ENCODE results near the gene FASLG. TPM values are rescaled to one million over a fixed set of nuclear protein-coding genes. Genes with fewer than 3 reads are reported as not detected.
"Not testable (repeated sequence)": the region's sequence is repeated elsewhere in the genome, so short reads cannot be mapped to it uniquely, and the experiment has no call there.

Gene FASLG
- total RNA-seq, 2 experiments from 2014 or later, result 59.9 to 61.8 TPM

DNA sequence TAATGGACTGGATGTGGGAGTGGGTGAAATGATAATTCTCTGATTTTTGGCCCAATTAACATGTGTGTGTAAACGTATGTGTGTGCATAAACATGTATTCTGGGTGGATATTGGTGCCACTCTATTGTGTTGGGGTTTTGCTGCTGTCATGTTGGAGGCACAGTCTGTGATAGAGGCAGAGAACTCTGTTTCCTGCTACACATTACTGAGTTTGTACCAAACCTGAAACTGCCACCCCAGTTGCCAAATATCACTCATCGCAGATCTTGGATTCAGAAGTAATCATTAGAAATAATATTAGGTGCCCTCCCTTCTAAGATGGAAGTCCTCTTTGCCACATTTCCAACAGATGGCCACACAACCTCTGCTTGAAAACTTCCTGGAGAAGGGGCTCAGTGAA is 13.8 kb downstream of the FASLG start:
- ChIA-PET CTCF (no interaction called here), POLR2A (no interaction called here)

DNA sequence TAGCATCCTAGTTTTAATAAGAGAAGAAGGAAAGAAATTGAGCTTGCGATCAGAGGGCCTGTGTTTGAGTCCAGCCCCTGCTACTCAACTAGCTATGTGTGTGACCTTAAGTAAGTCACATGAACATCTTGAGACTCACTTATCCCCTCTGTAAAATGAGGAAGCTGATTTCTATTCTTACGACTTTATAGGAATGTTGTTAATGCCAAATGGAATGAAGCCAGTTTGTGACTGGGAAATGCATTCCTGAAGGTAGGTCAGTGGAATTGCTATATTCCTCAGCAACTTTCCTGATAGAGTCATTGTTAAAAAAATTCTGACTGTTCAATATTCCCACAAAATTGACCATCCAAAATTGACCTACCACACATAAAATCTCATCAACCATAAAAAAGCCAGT is 14.9 kb downstream of the FASLG start:
- CTCF ChIA-PET, result interaction anchor here (1.8 kb wide), 1 partner anchor 35 kb away, joined by 3 read pairs; no protein-coding TSS in a partner anchor

DNA sequence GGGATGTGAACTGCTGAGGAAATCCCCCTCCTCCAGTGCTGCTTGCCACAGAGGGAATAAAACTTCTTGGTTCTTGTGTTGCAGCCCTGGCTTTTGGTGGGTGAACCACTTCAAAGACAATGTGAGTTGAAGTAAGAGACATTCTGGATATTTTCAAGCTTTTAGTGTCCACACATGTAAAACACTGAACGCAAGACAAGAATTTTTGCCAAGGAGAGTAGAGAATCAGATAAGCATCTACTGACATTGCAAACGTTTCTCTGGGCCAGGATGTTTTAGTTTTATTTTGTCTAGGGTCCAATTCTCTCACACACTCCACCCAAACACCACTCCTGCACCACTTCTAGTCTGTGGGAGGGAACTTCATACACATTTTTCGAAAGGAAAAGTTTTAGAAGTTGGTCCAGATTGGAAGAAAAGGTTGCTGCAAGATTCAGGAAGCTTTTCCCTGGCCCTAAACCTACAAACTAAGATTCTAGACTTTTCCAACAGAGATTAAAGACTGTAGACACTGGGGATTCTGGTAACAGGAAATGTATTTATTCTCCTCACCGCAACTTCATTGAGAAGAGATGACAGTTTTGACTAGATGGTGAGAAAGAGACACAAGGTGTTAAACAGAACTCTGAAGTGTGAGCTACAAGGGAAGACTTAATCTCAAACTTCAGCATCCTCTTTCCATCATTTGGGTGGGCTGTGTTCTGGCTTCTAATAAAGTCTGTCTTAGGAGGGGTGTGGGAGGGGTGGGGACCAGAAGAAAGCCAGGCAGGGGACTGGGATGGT is 16.1 kb downstream of the FASLG start:
- CTCF ChIA-PET, result interaction anchor here (0.6 to 1.8 kb wide), 4 partner anchors 34 to 1479 kb away, joined by 3 to 4 read pairs (median 3); no protein-coding TSS in a partner anchor

More for the DNA sequence above, 14.9 kb downstream of the FASLG start:
- POLR2A ChIA-PET, result interaction anchor here (0.6 kb wide), 1 partner anchor 51 kb away, joined by 3 read pairs; no protein-coding TSS in a partner anchor

DNA sequence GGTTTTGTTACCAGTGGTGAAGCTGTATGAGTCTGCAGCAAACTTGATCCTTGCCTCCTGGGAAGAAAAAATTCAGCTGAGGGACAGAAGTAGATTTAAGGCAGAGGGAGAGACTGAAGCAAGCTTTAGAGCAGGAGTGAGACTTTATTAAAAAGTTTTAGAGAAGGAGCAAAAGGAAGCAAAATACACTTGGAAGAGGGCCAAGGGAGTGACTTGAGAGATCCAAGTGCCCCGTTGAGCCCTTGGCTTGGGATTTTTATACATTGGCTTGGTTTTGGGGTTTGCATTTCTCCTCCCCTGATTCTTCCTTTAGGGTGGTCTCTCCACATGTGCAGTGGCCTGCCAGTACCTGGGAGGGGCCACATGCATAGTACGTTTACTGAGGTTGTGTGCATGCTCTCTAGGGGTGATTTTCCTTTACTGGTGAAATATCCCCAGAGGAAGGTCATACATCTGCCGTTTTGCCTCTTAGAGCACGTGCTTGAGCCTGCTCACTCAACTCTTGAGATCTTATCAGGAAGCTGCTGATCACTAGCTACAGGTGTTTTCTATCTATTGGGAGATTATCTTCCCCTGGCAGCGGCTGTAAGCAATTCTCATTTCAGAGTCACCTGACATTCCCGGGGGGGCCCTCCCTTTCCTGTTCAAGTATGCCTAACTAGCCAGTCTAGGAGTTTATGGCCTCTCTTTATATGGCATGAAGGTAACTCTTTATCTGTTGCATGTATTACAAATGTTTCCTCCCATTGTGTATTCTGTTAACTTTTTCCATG is 20.3 kb downstream of the FASLG start:
- POLR2A ChIA-PET, result no interaction called here
- CTCF ChIA-PET, result no interaction called here

More for the DNA sequence above, 16.1 kb downstream of the FASLG start:
- POLR2A ChIA-PET, result interaction anchor here (0.6 to 1.3 kb wide), 3 partner anchors 9 to 1195 kb away, joined by 3 read pairs; no protein-coding TSS in a partner anchor

DNA sequence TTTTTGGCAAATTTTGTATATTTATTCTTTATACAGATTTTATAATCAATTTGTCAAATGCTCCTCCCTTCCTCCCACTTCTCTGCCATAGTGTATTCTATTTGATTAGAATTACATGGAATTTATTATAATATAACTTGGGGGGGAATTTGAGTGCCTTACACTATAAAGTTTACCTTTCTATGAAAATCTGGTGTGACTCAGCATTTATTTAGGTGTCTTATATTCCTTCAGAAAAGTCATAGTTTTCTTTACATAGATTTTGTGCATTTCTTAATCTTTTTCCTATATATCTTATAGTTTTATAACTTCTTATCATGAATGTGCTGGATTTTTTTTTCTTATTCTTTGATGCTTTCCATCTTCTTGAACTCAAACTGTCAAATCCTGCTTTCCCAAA is 21.3 kb downstream of the FASLG start:
- POLR2A ChIA-PET, result no interaction called here
- CTCF ChIA-PET, result no interaction called here

DNA sequence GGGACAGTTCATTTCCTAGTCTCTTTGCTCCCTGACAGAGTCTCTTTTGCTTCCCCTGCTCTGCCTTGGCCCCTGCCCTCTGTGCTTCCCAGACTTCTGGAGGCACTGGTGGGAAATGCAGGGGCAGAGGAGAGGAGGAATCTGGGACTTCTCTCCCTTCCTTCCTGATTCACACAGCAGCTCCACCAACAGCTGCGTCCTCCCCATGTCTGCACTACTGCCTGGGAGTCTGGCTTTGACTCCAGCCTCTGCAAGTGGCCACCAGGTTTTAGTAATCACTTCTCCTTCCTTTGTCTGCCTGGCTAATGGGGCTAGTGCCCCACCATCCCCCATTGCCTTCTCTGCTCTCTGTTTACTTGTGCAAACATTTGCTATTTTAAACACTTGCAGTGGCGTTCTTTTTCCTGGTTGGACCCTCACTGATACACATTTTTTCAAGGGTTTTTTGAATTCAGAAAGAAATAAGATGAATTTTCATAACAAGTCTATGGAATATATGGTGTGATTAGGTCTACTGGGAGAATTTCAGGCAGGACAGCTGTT is 21.9 kb downstream of the FASLG start:
- POLR2A ChIA-PET, result no interaction called here
- CTCF ChIA-PET, result no interaction called here

DNA sequence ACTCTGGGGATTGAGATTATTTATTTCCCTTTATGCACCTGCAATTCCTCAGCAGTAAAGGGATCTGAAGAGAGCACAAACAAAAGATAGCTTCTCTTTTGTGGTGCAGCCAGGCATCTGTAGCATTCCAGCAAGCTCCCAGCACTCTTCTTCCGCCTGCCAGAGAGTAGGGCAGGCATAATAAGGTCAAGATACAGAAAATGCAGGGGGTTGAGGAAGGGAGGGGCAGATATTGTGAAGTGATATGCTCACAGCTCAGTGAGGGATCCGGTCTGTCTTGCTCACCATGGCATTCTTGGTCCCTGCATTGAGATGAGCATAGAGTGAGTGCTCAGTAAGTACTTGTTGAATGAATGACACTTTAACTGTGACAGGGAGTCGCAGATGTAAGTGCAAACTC is 23.9 kb downstream of the FASLG start:
- ChIA-PET POLR2A (interaction anchor here (1.2 kb wide), 1 partner anchor 12 kb away, joined by 7 read pairs; no protein-coding TSS in a partner anchor), CTCF (interaction anchor here (1.0 kb wide), 2 partner anchors 45 to 138 kb away, joined by 3 read pairs; no protein-coding TSS in a partner anchor)

DNA sequence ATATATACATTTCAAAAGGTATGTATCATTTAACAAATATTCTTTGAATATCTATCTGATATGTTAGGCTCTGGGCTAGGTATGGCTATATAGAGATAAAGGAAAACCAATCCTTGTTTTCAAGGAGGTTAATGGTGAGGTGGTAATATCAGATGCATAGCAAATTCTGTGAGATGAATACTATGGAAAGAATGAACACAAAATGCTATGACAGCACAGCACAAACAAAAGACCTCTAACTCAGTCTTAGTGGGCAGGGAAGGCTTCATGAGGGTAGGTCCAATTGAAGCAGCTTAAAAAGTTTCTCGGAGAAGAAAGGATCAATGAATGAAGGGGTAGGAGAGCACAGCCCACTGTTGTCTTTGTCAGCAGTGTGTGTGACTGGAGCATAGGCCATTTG is 27.2 kb downstream of the FASLG start:
- CTCF ChIA-PET, result no interaction called here
- POLR2A ChIA-PET, result no interaction called here

DNA sequence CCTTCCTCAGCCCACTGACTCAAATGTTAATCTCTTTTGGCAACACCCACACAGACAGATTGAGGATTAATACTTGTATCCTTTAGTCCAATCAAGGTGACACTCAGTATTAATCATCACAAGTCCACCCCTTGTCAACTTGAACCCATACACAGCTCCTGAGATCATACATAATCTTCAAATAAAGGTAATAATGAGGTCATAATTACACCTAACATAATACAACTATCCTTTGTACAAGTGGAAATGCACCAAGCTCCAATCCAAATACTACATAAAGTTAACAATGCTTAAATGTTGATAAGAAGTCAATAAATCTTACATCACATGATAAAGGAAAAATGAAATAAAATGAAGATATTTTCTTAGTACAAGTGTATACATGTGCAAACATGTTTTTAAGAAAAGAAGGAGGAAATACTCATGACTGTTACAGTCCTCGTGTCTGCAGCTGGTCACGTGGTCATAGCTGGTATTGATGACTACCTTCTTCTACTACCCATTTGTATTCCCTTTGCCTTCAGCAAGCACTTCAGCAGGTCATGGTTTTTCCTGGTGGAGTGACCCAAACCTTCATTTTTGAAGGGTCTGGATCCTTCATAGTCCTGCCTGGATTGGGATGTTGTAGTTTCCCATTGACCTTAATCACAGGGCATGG is 29.7 kb downstream of the FASLG start:
- POLR2A ChIA-PET, result not testable (repeated sequence)

DNA sequence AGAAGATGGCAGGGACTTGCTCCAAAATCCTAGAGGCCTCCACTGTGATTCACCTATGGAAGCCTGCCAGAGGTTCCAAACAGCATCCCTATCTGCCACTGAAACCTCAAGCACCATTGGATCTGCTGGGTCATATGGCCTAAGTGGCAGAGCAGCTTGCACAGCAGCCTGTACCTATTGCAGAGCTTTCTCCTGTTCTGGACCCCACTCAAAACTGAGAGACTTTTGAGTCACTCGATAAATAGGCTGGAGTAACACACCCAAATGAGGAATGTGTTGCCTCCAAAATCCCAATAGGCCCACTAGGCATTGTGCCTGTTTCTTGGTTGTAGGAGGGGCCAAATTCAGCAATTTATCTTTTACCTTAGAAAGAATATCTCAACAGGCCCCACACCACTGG is 32.0 kb downstream of the FASLG start:
- POLR2A ChIA-PET, CTCF ChIA-PET: not testable (repeated sequence)

More for the DNA sequence above, 29.7 kb downstream of the FASLG start:
- CTCF ChIA-PET, result not testable (repeated sequence)

DNA sequence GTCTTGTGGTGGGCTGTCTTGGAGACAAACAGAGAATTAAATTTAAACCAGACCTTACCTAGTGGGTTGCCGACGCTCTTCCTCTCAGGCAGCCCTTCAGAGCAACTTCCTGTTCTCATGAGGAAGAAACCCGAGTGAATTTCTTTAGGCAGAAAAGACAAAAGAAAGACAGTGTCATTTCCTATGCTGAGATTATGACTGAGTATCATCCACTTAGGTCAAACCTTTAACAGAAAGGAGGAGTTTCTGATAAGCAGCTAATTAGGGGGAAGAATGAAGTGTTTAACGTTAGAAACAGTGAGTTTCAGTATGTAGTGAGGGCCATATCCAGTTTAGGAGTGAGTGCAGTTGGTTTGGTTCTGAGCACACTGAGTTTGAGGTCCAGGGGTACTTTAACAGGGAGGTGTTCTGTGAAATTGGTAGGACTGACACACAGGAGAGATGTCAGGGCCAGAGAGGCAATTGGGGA is 38.7 kb downstream of the FASLG start:
- ChIA-PET POLR2A (no interaction called here), CTCF (no interaction called here)

DNA sequence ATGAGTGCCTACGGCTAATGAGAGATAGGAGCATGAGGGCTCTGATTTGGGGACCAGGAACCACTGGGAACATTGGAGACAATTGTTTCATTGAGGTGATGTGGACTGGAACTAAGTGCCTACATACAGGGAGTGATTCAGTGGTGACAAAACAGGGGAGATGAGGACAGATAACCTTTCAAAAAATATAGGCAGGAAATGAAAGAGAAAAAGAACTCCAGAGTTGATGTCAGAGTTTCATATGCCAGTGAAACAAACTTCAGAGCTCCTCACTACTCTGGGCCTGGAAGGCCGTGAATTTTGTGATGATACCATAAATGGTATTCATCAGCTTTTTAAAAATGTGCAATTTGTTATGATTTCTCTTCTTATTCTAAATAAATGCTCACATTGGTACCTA is 39.3 kb downstream of the FASLG start:
- ChIA-PET CTCF (interaction anchor here (0.6 to 0.8 kb wide), 2 partner anchors 18 to 28 kb away, joined by 3 read pairs; no protein-coding TSS in a partner anchor), POLR2A (no interaction called here)

DNA sequence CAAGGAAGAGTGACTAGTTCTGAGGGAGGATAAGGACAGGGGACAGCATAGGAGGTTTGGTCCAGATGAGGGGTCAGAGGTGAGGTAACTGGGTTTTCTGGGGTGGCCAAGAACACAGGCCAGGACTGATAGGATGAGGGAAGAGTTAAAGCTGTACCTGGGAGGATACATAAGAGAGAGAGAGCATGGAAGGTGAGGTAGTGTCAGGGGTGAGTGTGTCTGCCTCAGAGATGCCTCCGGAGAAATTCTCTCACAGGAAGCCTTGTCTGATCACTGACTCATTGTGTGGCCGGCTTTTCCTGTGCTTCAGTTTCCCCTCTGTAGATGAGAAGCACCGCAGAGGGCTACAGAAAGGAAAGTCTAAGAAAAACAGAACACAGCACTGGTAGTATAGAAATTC is 40.2 kb downstream of the FASLG start:
- ChIA-PET CTCF (interaction anchor here (1.2 to 1.3 kb wide), 2 partner anchors 20 to 60 kb away, joined by 4 to 5 read pairs; no protein-coding TSS in a partner anchor), POLR2A (interaction anchor here (1.0 to 1.2 kb wide), 3 partner anchors 9 to 35 kb away, joined by 3 to 4 read pairs (median 3); no protein-coding TSS in a partner anchor)

DNA sequence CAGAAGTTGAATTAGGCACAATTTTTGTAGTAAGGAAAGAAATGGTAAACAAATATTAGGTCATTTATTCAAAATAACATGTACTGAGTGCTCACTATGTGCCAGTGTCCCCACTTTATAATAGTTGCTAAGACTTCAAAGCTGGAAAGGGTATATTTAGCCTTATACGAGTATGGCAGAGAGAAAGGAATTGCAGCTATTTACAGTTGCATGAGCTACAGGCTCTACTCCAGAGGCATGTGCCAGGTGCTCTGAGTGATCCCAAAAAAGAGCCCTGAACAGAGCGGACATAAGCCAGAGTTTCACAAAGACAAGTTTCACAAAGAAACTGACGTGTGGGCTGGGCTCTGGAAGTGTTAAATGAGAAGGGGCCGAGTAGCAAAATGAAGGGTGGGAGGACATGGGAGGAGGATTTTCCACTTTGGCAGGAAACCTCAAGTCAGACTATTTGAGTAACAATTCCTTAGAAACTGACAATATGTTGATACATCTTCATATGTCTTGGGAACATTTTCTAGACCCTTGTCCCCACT is 40.9 kb downstream of the FASLG start:
- POLR2A ChIA-PET, result interaction anchor here (1.0 to 1.2 kb wide), 3 partner anchors 8 to 35 kb away, joined by 3 to 4 read pairs (median 3); no protein-coding TSS in a partner anchor
- CTCF ChIA-PET, result interaction anchor here (1.2 to 1.3 kb wide), 2 partner anchors 19 to 60 kb away, joined by 4 to 5 read pairs; no protein-coding TSS in a partner anchor

DNA sequence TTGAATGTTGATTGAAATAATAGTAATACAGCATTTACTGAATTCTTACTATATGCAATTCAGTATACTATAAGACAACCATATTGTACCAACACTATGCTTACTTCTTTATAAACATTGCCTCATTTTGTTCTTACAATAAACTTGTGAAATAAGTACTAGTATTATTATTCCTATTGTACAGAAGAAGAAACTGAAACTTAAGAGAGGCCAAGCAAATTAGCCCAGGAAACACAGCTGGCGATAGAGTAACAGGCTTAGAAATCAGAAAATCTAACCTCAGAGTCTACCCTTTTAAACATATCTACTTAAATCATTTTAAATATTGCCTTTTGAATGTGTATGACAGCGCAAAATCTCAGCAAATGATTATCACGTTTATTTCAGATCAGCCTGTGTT is 41.7 kb downstream of the FASLG start:
- POLR2A ChIA-PET, result no interaction called here
- CTCF ChIA-PET, result no interaction called here

DNA sequence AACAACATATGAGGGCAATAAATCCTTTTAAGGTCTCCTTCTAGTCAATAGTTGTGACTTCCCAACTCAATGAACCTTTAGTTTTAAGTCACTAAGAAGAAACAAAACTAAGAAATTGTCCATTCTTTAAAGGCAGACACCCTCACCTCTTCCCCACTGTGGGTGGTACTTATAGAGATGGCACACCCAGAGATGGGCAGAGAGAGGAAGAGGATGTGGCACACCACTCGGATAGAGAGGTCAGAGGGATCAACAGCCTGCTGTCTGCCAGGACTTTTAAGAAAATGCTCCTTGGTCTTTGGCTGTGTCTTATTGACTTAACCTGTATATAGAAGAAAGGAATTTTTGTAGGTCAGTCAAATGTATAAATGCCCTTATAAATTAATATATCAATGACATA is 45.1 kb downstream of the FASLG start:
- CTCF ChIA-PET, result no interaction called here

DNA sequence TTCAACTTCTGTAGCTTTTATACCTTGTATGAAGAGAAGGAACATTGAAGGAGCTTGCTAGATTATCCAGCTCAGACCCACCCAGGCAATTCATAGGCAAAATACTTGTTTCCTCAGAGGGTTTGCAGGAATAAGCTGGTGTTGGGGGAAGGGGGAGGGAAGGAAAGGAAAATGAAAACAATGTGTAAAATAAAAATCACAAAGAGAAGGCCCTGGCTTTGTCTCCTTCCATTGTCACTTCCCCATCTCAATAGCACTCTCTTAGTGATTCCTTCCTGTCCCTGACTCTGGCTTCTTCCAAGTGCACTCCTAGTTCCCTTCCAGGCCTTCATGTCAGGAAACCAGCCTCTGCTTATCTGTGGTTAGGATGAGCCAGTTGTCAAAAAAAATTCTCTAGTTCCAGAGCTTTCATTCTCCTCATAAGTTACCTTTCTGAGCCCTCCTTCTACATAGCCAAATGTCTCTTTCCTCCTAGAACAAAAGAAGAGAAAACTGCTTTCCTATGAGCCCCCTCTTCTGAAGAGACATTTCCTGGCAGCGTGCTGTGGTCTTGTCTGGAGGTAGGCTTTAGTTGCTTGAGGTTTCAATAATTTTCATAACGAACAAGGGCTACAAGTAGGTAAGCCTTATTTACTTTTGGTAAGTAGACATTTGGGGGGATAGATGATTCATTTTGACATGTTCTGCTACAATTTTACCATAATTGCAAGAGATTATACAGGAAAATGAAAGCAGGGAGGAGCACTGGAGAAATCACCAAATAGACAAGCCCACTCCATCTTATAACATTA is 45.7 kb downstream of the FASLG start:
- ChIA-PET CTCF (no interaction called here), POLR2A (no interaction called here)

More for the DNA sequence above, 45.1 kb downstream of the FASLG start:
- POLR2A ChIA-PET, result no interaction called here

DNA sequence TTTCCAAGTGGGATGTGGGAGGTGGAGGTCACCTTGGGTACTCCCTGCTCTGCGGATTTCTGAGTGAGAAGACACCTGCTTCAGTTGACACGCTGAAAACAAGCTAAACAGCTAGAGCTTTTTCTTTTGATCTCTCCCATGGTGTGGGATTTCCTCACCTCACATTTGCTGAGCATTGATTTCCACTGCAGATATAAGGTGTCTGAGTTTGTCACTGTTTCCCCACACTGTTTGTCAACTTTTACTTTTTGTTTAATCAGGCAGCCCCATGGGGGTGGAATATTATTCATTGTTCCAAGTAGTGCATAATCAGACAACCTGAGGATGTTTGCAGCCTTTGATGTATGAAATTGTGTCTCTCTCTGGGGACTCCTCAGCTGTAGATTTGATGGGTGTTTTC is 49.5 kb downstream of the FASLG start:
- ChIA-PET CTCF (interaction anchor here (1.0 to 1.7 kb wide), 3 partner anchors 11 to 34 kb away, joined by 3 to 4 read pairs (median 4); no protein-coding TSS in a partner anchor), POLR2A (interaction anchor here (0.7 to 1.4 kb wide), 6 partner anchors 9 to 71 kb away, joined by 3 to 7 read pairs (median 4); partner anchors contain the start of gene FASLG)
